Trophoblast cell (in vitro differentiated cells and primary cell): ENCODE data around the gene TMPRSS11D.

ENCODE experiments used
- DNase-seq, 2 donors: peaks; one replicate each; pipeline ENCODE4 v3.0.0-alpha.2; 2016
- H2AFZ ChIP-seq: 2 replicates; pipeline ENCODE4 v1.6.1; 2013; ENCODE audit warnings: low read length, moderate library complexity, mild to moderate bottlenecking; ENCODE audit not compliant: insufficient read depth, poor library complexity
- H2AK5ac ChIP-seq: 2 replicates; pipeline ENCODE4 v1.6.1; 2013; ENCODE audit warnings: mild to moderate bottlenecking, low read length
- H2BK120ac ChIP-seq: 2 replicates; pipeline ENCODE4 v1.6.1; 2013; ENCODE audit warnings: low read length, mild to moderate bottlenecking, moderate library complexity; ENCODE audit not compliant: insufficient read depth, poor library complexity
- H2BK12ac ChIP-seq: 2 replicates; pipeline ENCODE4 v1.6.1; 2013; ENCODE audit warnings: mild to moderate bottlenecking, low read length, moderate library complexity
- H2BK5ac ChIP-seq: 2 replicates; pipeline ENCODE4 v1.6.1; 2013; ENCODE audit warnings: low read length, low read depth, moderate library complexity, mild to moderate bottlenecking; ENCODE audit not compliant: poor library complexity
- H3K14ac ChIP-seq: 2 replicates; pipeline ENCODE4 v1.6.1; 2013; ENCODE audit warnings: mild to moderate bottlenecking, low read length
- H3K18ac ChIP-seq: 2 replicates; pipeline ENCODE4 v1.6.1; 2013; ENCODE audit warnings: mild to moderate bottlenecking, low read length
- H3K23ac ChIP-seq: 2 replicates; pipeline ENCODE4 v1.6.1; 2013; ENCODE audit warnings: low read length
- H3K27ac ChIP-seq: 2 replicates; pipeline ENCODE4 v1.5.1; 2013; ENCODE audit warnings: low read depth, mild to moderate bottlenecking, inconsistent platforms, low read length, moderate library complexity
- H3K27me3 ChIP-seq: 2 replicates; pipeline ENCODE4 v1.6.1; 2013; ENCODE audit warnings: inconsistent platforms, mild to moderate bottlenecking, low read length, moderate library complexity; ENCODE audit not compliant: insufficient read depth
- H3K36me3 ChIP-seq, 2 experiments: 1 replicate in 1 of 2; 2 replicates in 1 of 2; pipeline ENCODE4 v1.6.1; 2013; ENCODE audit warnings: low read length in 2 of 2, mild to moderate bottlenecking in 2 of 2, moderate library complexity in 1 of 2; ENCODE audit not compliant: insufficient read depth in 2 of 2, control insufficient read depth in 1 of 2
- H3K4ac ChIP-seq: 2 replicates; pipeline ENCODE4 v1.6.1; 2013; ENCODE audit warnings: low read depth, mild to moderate bottlenecking, low read length, moderate library complexity
- H3K4me1 ChIP-seq, 2 experiments: 1 replicate in 1 of 2; 2 replicates in 1 of 2; pipeline ENCODE4 v1.6.1; 2013; ENCODE audit warnings: low read length in 2 of 2, mild to moderate bottlenecking in 2 of 2, moderate library complexity in 1 of 2; ENCODE audit not compliant: insufficient read depth in 2 of 2, control insufficient read depth in 1 of 2
- H3K4me2 ChIP-seq: 2 replicates; pipeline ENCODE4 v1.6.1; 2013; ENCODE audit warnings: inconsistent platforms, mild to moderate bottlenecking, low read length, moderate library complexity
- H3K4me3 ChIP-seq: 2 replicates; pipeline ENCODE4 v1.5.1; 2013; ENCODE audit warnings: mild to moderate bottlenecking, low read depth, low read length, inconsistent platforms
- H3K79me1 ChIP-seq: one replicate; pipeline ENCODE4 v1.6.1; 2013; ENCODE audit warnings: low read length
- H3K79me2 ChIP-seq: 2 replicates; pipeline ENCODE4 v1.6.1; 2013; ENCODE audit warnings: low read length, mild to moderate bottlenecking; ENCODE audit not compliant: control insufficient read depth, insufficient read depth, poor library complexity
- H3K9ac ChIP-seq: 2 replicates; pipeline ENCODE4 v1.6.1; 2013; ENCODE audit warnings: mild to moderate bottlenecking, low read length
- H3K9me3 ChIP-seq: 2 replicates; pipeline ENCODE4 v1.6.1; 2013; ENCODE audit warnings: low read depth, mild to moderate bottlenecking, control low read depth, inconsistent platforms, low read length; ENCODE audit not compliant: insufficient read depth
- H4K12ac ChIP-seq: 2 replicates; pipeline ENCODE4 v1.6.1; 2013; ENCODE audit warnings: low read depth, mild to moderate bottlenecking, low read length, moderate library complexity
- H4K8ac ChIP-seq: 2 replicates; pipeline ENCODE4 v1.6.1; 2013; ENCODE audit warnings: low read depth, mild to moderate bottlenecking, low read length, moderate library complexity
- H4K91ac ChIP-seq: one replicate; pipeline ENCODE4 v1.6.1; 2013; ENCODE audit warnings: low read depth, mild to moderate bottlenecking, low read length, moderate library complexity
- WGBS: extraction: QIAGEN DNeasy Blood & Tissue Kit; methylation state at CpG from one replicate; pipeline ENCODE4 v1.1.7; 2013; ENCODE audit warnings: missing lambda C conversion rate; ENCODE audit not compliant: insufficient read length, insufficient coverage; ENCODE audit errors: extremely low coverage; 5-methylcytosine and 5-hydroxymethylcytosine counted together

The TMPRSS11D gene

DNA sequence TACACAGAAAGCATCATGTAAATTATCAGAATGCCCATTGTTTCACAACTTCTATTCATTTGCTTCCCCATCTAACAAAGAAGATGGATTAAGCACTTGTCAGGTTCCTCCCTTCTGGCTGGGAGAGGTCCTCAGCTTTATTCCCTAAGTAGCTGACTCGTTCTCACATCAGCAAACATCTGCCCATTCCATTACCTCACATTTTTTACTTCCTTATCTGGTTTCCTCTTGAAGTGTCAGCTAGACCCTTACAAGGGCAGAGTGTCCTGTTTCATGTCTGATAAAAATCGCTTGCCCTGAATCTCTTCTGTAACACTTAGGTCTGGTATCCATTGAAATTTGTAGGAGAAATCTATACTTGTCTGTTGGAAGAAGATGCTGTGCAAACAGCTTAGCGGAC, 44.7 kb upstream of the TMPRSS11D start:
- no peak overlapping the region for H4K8ac ChIP-seq
- no peaks in the 10 kb centered on the region for H3K79me2 ChIP-seq
- no peak overlapping the region for H3K14ac ChIP-seq
- WGBS, result no CpG with 5 or more reads among the region's 3 CpGs
- no peak overlapping the region for H3K4ac ChIP-seq
- no peak overlapping the region for H2AFZ ChIP-seq
- H4K91ac ChIP-seq, result no peak overlapping the region
- no peak overlapping the region for H3K23ac ChIP-seq
- H4K12ac ChIP-seq, result no peak overlapping the region
- H3K27me3 ChIP-seq, result no peaks in the 10 kb centered on the region
- H3K18ac ChIP-seq, result no peak overlapping the region
- no peaks in the 10 kb centered on the region for H3K36me3 ChIP-seq
- DNase-seq, result peak in 1 of 2 donors; percentile 41
- no peaks in the 10 kb centered on the region for H3K79me1 ChIP-seq
- no peak overlapping the region for H2BK120ac ChIP-seq
- H3K9me3 ChIP-seq, result peaks cover 6% of the 10 kb centered on the region
- H2BK12ac ChIP-seq, result no peak overlapping the region
- no peak overlapping the region for H2AK5ac ChIP-seq
- H3K9ac ChIP-seq, result no peak overlapping the region
- no peaks in the 10 kb centered on the region for H3K4me1 ChIP-seq
- H3K4me3 ChIP-seq, result no peak overlapping the region
- no peak overlapping the region for H3K4me2 ChIP-seq
- no peak overlapping the region for H2BK5ac ChIP-seq
- no peak overlapping the region for H3K27ac ChIP-seq

DNA sequence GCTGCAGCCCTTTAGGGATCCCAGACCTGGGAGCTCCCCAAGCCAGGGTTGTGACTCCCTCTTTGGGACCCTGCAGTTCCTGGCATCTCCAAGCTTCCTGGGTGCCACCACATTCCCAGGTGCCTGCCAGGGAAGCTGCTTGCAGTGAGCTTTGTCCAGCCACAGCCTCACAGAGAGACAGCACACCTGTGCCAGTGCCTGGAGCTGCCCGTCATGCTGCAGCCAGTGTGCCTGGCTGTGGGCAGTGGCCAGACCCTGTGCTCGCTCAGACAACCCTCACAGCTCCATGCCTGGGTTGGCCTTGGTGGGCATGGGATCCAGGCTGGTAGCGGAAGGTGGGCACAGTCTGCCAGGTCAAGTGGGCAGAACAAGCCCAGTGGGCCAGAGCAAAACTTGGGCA, 43.4 kb upstream of the TMPRSS11D start:
- Histone ChIP-seq H2BK120ac (no peak overlapping the region), H2AFZ (no peak overlapping the region), H2BK12ac (no peak overlapping the region), H4K91ac (no peak overlapping the region), H3K18ac (no peak overlapping the region), H3K23ac (no peak overlapping the region), H3K9me3 (peaks cover 6% of the 10 kb centered on the region), H3K79me2 (no peaks in the 10 kb centered on the region), H2AK5ac (no peak overlapping the region), H3K27me3 (no peaks in the 10 kb centered on the region), H3K14ac (no peak overlapping the region), H3K9ac (no peak overlapping the region), H3K4me3 (no peak overlapping the region), H3K4me2 (no peak overlapping the region), H3K4ac (no peak overlapping the region), H3K36me3 (no peaks in the 10 kb centered on the region), H3K4me1 (no peaks in the 10 kb centered on the region), H4K8ac (no peak overlapping the region), H3K79me1 (no peaks in the 10 kb centered on the region), H4K12ac (no peak overlapping the region), H2BK5ac (no peak overlapping the region), H3K27ac (no peak overlapping the region)
- DNase-seq, result no peak
- no CpG with 5 or more reads among the region's 3 CpGs for WGBS

DNA sequence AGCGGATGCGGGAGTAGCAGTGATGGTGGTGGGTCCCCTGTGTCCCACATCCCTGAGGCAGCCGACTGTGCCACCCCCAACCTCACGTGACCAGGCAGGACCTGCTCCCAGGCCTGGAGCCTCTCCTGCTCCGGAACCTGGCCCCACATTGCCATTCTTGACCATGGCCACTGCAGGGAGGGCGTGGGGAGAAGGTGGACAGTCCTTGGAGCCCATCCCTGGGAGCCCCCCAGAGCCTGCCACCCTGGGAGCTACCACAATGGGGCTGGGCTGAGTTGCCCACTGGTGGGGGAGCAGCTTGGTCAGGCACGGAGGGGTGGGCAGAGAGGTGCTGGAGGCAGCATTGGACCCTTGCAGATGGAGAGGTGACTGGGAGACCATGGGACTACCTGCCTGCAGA, 42.7 kb upstream of the TMPRSS11D start:
- DNase-seq, result no peak
- no CpG with 5 or more reads among the region's 7 CpGs for WGBS

DNA sequence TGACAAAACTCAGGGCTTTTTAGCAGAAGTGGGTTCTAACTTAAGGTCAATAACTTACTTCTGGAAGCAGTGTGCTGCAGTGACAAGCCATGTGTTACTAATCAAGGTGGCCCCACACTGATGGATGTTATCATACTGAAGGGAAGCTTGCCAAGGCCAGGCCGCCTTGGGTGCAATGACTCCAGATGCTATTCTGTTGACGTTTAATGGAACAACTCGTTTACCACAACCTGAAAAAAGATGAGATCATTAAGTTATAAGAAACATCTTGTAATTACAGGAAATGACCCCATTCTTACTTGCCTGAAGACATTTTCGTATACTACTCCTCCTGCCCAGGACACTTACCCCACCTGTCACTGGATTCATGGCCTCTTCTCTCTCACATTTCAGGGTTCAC, 38.9 kb upstream of the TMPRSS11D start:
- H2BK12ac ChIP-seq, result no peak overlapping the region
- no peak overlapping the region for H4K8ac ChIP-seq
- WGBS, result no CpG with 5 or more reads among the region's 4 CpGs
- H2BK120ac ChIP-seq, result no peak overlapping the region
- H4K91ac ChIP-seq, result no peak overlapping the region
- no peak overlapping the region for H3K9ac ChIP-seq
- H3K4me3 ChIP-seq, result no peak overlapping the region
- H4K12ac ChIP-seq, result no peak overlapping the region
- H3K27me3 ChIP-seq, result no peaks in the 10 kb centered on the region
- H3K4me1 ChIP-seq, result no peaks in the 10 kb centered on the region
- H3K4ac ChIP-seq, result no peak overlapping the region
- no peak overlapping the region for H3K4me2 ChIP-seq
- no peaks in the 10 kb centered on the region for H3K79me2 ChIP-seq
- H3K23ac ChIP-seq, result no peak overlapping the region
- H3K27ac ChIP-seq, result no peak overlapping the region
- no peak overlapping the region for H2AFZ ChIP-seq
- no peaks in the 10 kb centered on the region for H3K36me3 ChIP-seq
- H2AK5ac ChIP-seq, result no peak overlapping the region
- H2BK5ac ChIP-seq, result no peak overlapping the region
- no peak overlapping the region for H3K18ac ChIP-seq
- peaks cover 6% of the 10 kb centered on the region for H3K9me3 ChIP-seq
- no peak overlapping the region for H3K14ac ChIP-seq
- no peaks in the 10 kb centered on the region for H3K79me1 ChIP-seq
- DNase-seq, result no peak

More for the DNA sequence above, 42.7 kb upstream of the TMPRSS11D start:
- Histone ChIP-seq H3K27me3 (no peaks in the 10 kb centered on the region), H2AK5ac (no peak overlapping the region), H3K9ac (no peak overlapping the region), H3K36me3 (no peaks in the 10 kb centered on the region), H3K4me3 (no peak overlapping the region), H3K9me3 (peaks cover 6% of the 10 kb centered on the region), H3K14ac (no peak overlapping the region), H3K4ac (no peak overlapping the region), H2BK5ac (no peak overlapping the region), H3K4me2 (no peak overlapping the region), H4K12ac (no peak overlapping the region), H2AFZ (no peak overlapping the region), H3K27ac (no peak overlapping the region), H3K79me2 (no peaks in the 10 kb centered on the region), H4K8ac (no peak overlapping the region), H4K91ac (no peak overlapping the region), H3K4me1 (no peaks in the 10 kb centered on the region), H3K18ac (no peak overlapping the region), H3K79me1 (no peaks in the 10 kb centered on the region), H2BK12ac (no peak overlapping the region), H2BK120ac (no peak overlapping the region), H3K23ac (no peak overlapping the region)
